ENCODE measurements around the gene TMEM129.

TMEM129 gene

GRCh38 chr4:1741208-1741607 lies 20.1 kb upstream of the TMEM129 start:
- FAIRE-seq: no peak

GRCh38 chr4:1740021-1740545 lies 19.0 kb upstream of the TMEM129 start:
- no peak for FAIRE-seq

GRCh38 chr4:1739358-1739757 lies 18.2 kb upstream of the TMEM129 start:
- no peak for FAIRE-seq

- no peak for FAIRE-seq
Measured at GRCh38 chr4:1738410-1738809, 17.3 kb upstream of the TMEM129 start.

- no peak for FAIRE-seq
Measured at GRCh38 chr4:1737666-1738065, 16.5 kb upstream of the TMEM129 start.

GRCh38 chr4:1736812-1737211 lies 15.7 kb upstream of the TMEM129 start:
- no peak for FAIRE-seq

GRCh38 chr4:1735215-1735614 lies 14.1 kb upstream of the TMEM129 start:
- no peak for FAIRE-seq

GRCh38 chr4:1732911-1733310 lies 11.8 kb upstream of the TMEM129 start:
- FAIRE-seq: no peak

GRCh38 chr4:1731180-1731579 lies 10.1 kb upstream of the TMEM129 start:
- FAIRE-seq: no peak

- FAIRE-seq: no peak
Measured at GRCh38 chr4:1730532-1731135, 9.5 kb upstream of the TMEM129 start.

- no peak for FAIRE-seq
Measured at GRCh38 chr4:1728061-1728980, 7.2 kb upstream of the TMEM129 start.

- no peak for FAIRE-seq
Measured at GRCh38 chr4:1727117-1728031, 6.3 kb upstream of the TMEM129 start.

- FAIRE-seq: no peak
Measured at GRCh38 chr4:1726146-1726934, 5.2 kb upstream of the TMEM129 start.

- no peak for FAIRE-seq
Measured at GRCh38 chr4:1725521-1725920, 4.4 kb upstream of the TMEM129 start.

- FAIRE-seq: no peak
Measured at GRCh38 chr4:1723131-1723801, 2.1 kb upstream of the TMEM129 start.

- FAIRE-seq: no peak
Measured at GRCh38 chr4:1722551-1723118, 1.5 kb upstream of the TMEM129 start.

- FAIRE-seq: no peak
Measured at GRCh38 chr4:1721666-1722550, 785 bp upstream of the TMEM129 start.

GRCh38 chr4:1720163-1720983 lies 750 bp downstream of the TMEM129 start:
- no peak for FAIRE-seq

Measured in colon (tissue), 2 donors.